AG10803 (cell line): ENCODE measurements around the gene STK35.

ENCODE experiments used
- DNase-seq: peaks from one replicate; pipeline ENCODE4 v3.0.0; 2010; ENCODE audit warnings: low read depth
- H3K4me3 ChIP-seq: 2 replicates; pipeline ENCODE4 v1.5.1; 2011; ENCODE audit warnings: mild to moderate bottlenecking, low read length, control low read depth
- CTCF ChIP-seq: conservative IDR thresholded peaks from 2 replicates; pipeline ENCODE4 v1.5.1; 2011; ENCODE audit warnings: mild to moderate bottlenecking, low read length, control low read depth, inconsistent platforms

Gene STK35

GRCh38 chr20:2141600-2142575 is 40.3 kb downstream of the STK35 start:
- no peak for DNase-seq
- TF ChIP-seq CTCF = no peak
- no peak overlapping the region for H3K4me3 ChIP-seq

GRCh38 chr20:2142649-2143048 is 41.0 kb downstream of the STK35 start:
- DNase-seq = no peak
- H3K4me3 ChIP-seq = no peak overlapping the region
- TF ChIP-seq CTCF = no peak

- TF ChIP-seq CTCF = no peak
- H3K4me3 ChIP-seq = no peak overlapping the region
- no peak for DNase-seq
Measured at GRCh38 chr20:2143594-2143993, 42.0 kb downstream of the STK35 start.

GRCh38 chr20:2144850-2145249 is 43.2 kb downstream of the STK35 start:
- H3K4me3 ChIP-seq = no peak overlapping the region
- no peak for DNase-seq
- TF ChIP-seq CTCF = no peak

- no peak for TF ChIP-seq CTCF
- no peak overlapping the region for H3K4me3 ChIP-seq
- no peak for DNase-seq
Measured at GRCh38 chr20:2145376-2145775, 43.7 kb downstream of the STK35 start.

- DNase-seq = no peak
- TF ChIP-seq CTCF = no peak
- no peak overlapping the region for H3K4me3 ChIP-seq
Measured at GRCh38 chr20:2146080-2146867, 44.6 kb downstream of the STK35 start.
